AG09309 (cell line): ENCODE data around the gene CBL.

Source experiments
- DNase-seq: peaks from one replicate; pipeline ENCODE4 v3.0.0-alpha.2; 2010; ENCODE audit warnings: low read depth
- H3K4me3 ChIP-seq: 2 replicates; pipeline ENCODE4 v1.5.1; 2011; ENCODE audit warnings: mild to moderate bottlenecking, low read depth, low read length, moderate library complexity; ENCODE audit not compliant: control insufficient read depth
- TF ChIP-seq, protein P1 (sequence below): IDR thresholded peaks from 2 replicates; pipeline ENCODE4 v1.5.1; 2011; ENCODE audit warnings: mild to moderate bottlenecking, low read depth, low read length, inconsistent platforms; ENCODE audit not compliant: insufficient read depth, control insufficient read depth; ENCODE audit errors: missing control alignments

The CBL gene

DNA sequence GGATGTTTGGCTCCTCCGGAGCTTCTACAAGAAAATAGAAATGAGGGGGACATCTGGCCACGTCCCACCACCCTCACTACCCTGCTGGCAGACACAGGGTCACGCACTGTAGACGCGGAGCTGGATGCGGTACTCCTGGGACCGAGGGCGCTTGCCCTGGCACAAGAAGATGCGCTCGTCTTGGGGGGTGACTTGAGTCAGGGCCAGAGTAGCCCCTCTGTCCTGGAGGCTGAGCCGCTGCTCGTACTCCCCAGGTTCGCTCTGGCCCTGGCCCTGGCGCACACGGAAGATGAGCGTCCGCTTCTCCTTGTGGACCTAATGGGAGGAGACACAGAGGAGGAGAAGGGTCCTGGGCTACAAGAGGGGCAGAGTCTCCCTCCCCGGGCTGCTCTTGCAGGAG is 108.6 kb downstream of the CBL start:
- H3K4me3 ChIP-seq: no peak overlapping the region
- DNase-seq: no peak
- TF ChIP-seq, protein P1, sequence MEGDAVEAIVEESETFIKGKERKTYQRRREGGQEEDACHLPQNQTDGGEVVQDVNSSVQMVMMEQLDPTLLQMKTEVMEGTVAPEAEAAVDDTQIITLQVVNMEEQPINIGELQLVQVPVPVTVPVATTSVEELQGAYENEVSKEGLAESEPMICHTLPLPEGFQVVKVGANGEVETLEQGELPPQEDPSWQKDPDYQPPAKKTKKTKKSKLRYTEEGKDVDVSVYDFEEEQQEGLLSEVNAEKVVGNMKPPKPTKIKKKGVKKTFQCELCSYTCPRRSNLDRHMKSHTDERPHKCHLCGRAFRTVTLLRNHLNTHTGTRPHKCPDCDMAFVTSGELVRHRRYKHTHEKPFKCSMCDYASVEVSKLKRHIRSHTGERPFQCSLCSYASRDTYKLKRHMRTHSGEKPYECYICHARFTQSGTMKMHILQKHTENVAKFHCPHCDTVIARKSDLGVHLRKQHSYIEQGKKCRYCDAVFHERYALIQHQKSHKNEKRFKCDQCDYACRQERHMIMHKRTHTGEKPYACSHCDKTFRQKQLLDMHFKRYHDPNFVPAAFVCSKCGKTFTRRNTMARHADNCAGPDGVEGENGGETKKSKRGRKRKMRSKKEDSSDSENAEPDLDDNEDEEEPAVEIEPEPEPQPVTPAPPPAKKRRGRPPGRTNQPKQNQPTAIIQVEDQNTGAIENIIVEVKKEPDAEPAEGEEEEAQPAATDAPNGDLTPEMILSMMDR: no peak

DNA sequence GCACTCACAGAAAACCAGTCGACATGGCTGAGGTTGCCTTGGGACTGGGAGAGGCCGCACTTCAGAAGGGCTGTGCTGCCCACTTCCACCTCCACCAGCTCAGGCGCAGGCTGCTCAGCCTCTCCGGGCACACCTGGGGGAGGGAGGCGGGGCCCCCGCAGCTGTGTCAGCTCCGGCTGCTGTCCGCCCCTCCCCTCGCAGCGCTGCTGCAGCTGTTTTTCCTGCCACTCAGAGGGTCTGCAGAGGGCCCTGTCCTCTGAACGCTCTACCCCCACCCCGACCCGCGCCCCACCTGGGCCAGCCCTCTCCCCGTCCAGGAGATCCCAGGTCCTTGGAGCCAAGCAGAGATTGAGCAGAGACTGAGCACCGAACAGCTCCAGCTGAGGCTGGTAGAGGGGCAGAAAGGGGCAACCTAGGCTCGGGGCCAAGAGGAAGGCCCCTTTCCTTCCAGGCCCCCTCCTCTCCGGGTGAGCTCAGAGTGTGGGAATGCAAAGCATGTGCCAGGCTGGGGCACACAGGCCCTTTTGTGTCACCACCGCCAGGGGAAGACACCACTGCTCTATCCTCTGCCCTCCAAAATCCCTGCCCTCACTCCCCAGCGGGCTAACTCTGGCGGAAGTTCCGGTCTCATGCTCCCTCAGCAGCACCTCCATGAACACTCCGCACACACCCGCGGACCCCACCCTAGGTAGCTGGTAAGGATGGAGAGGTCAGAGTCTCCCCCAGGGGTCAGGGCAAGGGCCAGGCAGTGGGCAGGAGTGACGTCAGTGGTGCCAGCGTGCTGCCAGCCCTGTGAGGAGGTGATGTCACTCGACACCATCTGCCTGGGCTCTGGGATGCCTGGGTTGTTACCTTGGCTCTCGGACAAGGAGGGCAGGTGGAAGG is 109.2 kb downstream of the CBL start:
- no peak for DNase-seq
- TF ChIP-seq, protein P1: no peak
- no peak overlapping the region; the same call in 1 of the 2 replicates for H3K4me3 ChIP-seq

DNA sequence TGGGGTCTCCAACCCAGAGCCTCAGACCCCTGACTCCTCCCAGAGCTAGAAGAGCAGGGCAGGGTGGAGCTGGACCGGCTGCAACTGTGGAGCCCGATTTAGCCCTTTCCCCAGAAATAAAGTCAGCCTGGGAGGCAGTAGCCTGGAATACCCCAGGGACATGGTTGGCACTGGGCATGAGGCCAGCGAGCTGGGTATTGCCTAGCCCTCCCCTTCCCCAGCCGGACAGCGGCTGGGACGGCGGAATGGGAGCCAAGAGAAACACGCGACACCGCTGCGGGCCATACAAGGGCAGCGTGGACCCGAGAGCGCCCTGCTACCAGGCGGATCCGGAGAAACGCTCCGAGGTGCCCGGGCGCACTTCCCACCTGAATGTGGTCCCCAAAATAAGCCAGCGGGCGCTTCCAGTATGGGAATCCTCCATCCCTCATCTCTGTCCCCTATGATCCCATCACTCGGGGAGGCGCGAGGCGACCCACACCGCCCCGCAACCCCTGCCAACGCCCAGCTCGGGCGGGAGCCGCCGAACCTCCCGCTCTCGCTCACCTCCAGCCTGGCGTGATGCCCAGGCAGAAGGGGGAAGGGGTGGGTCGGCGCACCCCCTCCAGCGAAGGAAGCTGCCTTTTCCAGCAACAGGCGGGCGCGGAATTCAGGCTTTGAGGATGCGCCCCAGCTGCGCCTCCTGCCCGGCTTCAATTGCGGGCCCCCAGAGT is 110.0 kb downstream of the CBL start:
- DNase-seq: no peak
- TF ChIP-seq, protein P1: no peak
- H3K4me3 ChIP-seq: peak overlapping the region; percentile 40

DNA sequence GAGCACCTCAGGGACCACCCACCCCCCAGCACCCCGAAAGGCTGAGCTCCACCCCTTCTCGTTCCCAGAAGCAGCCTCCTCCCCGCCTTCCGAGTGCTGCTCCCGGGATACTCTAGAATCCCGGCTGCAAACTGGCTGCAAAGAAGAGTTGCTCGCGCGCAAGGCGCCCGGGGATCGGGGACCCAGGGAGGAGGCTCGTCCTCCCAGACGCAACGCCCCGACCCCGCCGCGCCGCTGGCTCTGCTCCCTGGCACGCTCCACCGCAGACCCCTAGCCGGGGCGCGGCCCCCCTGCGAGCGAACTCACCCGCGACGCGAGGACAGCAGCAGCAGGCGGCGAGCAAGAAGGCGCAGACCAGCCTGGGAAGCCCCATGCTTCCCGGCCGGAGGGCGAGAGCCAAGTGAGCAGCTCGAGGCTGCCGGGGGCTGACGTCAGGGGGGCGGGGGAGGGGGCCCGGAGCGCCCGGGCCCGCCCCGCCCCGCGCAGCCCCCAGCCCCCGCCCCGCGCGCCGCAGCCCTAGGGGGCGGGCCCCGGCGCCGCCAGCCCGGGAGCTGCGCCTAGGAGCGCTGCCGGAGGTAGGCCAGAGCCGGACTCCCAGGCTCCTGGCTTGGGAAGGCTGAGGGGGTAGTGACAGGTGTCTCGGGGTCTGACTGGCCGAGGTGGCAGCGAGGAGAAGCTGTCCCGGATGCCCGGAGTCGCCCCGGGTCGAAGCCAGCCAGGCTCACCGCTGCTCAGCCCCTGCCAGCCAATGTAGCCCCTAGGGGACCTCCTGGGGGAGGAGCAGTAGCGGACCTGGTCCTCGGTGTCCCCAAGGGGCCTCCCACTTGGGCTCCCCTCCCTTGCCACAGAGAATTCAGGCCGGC is 110.8 kb downstream of the CBL start, which contains the start of gene MCAM:
Gene MCAM, minus strand, starts transcription at position 402 of the 863 bp plus-strand sequence. Its CDS starts 29 bp downstream, at position 373.
- peak within 1 kb of the TSS; percentile 40 for H3K4me3 ChIP-seq
- TF ChIP-seq, protein P1: no peak
- DNase-seq: no peak

DNA sequence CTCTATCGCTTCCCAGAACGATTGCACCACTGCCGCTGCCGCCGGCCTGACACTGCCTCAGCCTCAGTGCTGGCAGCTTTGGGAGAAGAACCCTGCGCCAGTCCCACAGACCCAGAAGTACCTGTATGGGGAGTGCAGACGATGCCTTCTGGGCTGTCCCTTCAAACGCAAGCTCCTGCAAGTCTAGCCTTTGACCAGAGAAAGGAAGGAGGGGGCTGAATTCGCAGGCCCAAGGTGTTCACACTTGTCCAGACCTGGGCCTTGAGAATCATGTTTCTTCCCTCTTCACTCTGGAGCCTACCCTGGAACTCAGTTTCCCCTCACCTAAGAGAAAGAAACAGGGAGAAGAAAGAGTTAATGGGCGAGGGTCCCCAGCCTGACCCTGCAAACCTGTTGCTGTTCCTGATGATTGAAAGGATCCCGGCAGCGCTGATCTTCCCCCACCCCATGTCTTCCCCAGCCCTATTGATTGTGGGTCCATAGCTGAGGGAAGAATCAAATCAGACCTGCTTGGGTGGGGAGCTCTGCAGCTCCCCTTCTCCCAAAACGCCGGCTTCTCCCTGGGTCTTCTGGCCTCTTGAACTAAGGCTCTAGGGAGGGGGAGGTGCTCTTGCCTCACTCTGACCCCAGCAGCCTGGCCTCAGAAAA is 111.6 kb downstream of the CBL start:
- no peak overlapping the region for H3K4me3 ChIP-seq
- DNase-seq: no peak
- TF ChIP-seq, protein P1: no peak
